Prostate gland (tissue), 2 donors: ENCODE measurements around the gene IMMP2L.

Experiments used
- POLR2A ChIP-seq: fragments of 450-650 bp; IDR thresholded peaks from one replicate; pipeline ENCODE4 v1.6.1; 2016; ENCODE audit warnings: antibody characterized with exemption, mild to moderate bottlenecking
- POLR2AphosphoS5 ChIP-seq: sonication (generic); formaldehyde crosslinking; IDR thresholded peaks from one replicate; pipeline ENCODE4 v1.6.1; 2017; ENCODE audit warnings: antibody characterized with exemption
- TF ChIP-seq, protein P1 (sequence below), 4 experiments: fragments of 200-600 bp in 2 of 4; fragments of 450-650 bp in 2 of 4; sonication (generic) in 2 of 4; IDR thresholded peaks; 1 replicate in 3 of 4; 2 replicates in 1 of 4; pipeline ENCODE4 v1.5.1; 2016 to 2019; ENCODE audit warnings: antibody characterized with exemption in 4 of 4, mild to moderate bottlenecking in 2 of 4, moderate library complexity in 2 of 4

DNA sequence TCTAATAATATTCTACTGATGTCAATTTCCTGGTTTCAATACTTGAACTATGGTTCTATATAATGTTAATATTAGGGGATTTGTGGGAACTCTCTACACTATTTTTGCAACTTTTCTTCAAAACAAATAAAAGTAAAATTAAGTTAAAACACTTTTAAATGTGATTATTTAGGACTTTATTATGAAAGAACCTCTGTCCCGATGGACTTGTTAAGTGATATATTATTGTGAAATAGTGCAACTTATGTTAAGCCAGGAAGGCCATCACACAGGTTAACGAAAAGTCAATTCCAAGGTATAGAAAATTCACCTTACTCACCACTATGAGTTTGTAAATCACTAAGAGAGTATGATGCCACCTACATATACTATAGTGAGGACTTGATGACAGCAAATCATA lies 79.2 kb downstream of the IMMP2L start:
- TF ChIP-seq POLR2A: no peak
- TF ChIP-seq, protein P1, sequence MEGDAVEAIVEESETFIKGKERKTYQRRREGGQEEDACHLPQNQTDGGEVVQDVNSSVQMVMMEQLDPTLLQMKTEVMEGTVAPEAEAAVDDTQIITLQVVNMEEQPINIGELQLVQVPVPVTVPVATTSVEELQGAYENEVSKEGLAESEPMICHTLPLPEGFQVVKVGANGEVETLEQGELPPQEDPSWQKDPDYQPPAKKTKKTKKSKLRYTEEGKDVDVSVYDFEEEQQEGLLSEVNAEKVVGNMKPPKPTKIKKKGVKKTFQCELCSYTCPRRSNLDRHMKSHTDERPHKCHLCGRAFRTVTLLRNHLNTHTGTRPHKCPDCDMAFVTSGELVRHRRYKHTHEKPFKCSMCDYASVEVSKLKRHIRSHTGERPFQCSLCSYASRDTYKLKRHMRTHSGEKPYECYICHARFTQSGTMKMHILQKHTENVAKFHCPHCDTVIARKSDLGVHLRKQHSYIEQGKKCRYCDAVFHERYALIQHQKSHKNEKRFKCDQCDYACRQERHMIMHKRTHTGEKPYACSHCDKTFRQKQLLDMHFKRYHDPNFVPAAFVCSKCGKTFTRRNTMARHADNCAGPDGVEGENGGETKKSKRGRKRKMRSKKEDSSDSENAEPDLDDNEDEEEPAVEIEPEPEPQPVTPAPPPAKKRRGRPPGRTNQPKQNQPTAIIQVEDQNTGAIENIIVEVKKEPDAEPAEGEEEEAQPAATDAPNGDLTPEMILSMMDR (IDR thresholded peaks at IDR 0.05): no peak
- TF ChIP-seq POLR2AphosphoS5: no peak
